ENCODE measurements around the gene TFDP1.

TFDP1 gene

DNA sequence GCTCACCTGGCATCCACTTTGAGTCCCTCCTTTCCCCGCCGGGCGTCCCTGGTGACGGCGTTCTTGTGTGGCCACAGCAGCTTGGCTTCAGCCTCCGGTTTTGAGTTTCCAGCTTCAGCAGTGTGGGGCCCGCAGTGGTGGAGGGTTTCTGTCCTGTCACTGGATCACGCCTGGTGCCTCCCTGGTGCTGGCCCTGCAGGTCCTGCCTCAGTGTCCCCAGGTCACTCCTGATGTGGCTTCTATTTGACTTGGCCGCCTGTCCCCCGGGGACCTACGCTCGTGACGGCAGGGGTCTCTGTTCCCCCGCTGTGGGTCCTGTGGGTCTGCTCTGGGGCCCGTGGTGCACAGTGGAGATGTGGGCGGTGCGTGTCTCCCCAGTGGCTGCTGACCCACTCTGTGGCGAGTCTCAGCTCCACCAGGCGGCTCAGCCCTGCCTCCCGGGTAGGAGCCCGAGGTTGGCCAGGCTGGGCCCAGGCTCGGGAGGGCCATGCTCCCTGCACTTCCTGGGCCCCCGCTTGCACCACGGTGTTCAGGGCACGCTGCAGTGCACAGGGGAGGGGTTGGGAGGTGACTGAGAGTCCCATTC is 71.5 kb downstream of the TFDP1 start:
- H4K8ac ChIP-seq (ENCODE audit: low read depth, low read length): no peak overlapping the region
- H2AFZ ChIP-seq (ENCODE audit: insufficient read depth, low read length, poor library complexity): no peak overlapping the region
- H3K9me3 ChIP-seq (ENCODE audit: insufficient read depth, low read depth, low read length): no peaks in the 10 kb centered on the region
- H2BK5ac ChIP-seq (ENCODE audit: low read depth, low read length, poor library complexity): no peak overlapping the region
- no peak overlapping the region for H2BK120ac ChIP-seq (ENCODE audit: insufficient read depth, low read length, poor library complexity)
- H2AK5ac ChIP-seq (ENCODE audit: low read length): no peak overlapping the region
- H3K27me3 ChIP-seq (ENCODE audit: insufficient read depth, low read length): no peaks in the 10 kb centered on the region
- H3K18ac ChIP-seq (ENCODE audit: low read length): no peak overlapping the region
- no CpG with 5 or more reads among the region's 25 CpGs for WGBS (ENCODE audit: extremely low coverage, insufficient coverage, insufficient read length)
- no peaks in the 10 kb centered on the region for H3K79me2 ChIP-seq (ENCODE audit: control insufficient read depth, insufficient read depth, low read length, poor library complexity)
- no peak overlapping the region for H4K12ac ChIP-seq (ENCODE audit: low read depth, low read length)
- no peaks in the 10 kb centered on the region for H3K79me1 ChIP-seq (ENCODE audit: low read length)
- H3K4ac ChIP-seq (ENCODE audit: low read depth, low read length): no peak overlapping the region
- no peak for DNase-seq
- no peak overlapping the region for H3K14ac ChIP-seq (ENCODE audit: low read length)
- no peaks in the 10 kb centered on the region for H3K36me3 ChIP-seq (ENCODE audit: control insufficient read depth in 1 of 2, insufficient read depth in 2 of 2, low read length in 2 of 2)
- H3K4me2 ChIP-seq (ENCODE audit: low read length): no peak overlapping the region
- H3K27ac ChIP-seq (ENCODE audit: low read depth, low read length): no peak overlapping the region
- no peak overlapping the region for H3K23ac ChIP-seq (ENCODE audit: low read length)
- no peak overlapping the region for H3K4me3 ChIP-seq (ENCODE audit: low read depth, low read length)
- no peak overlapping the region for H3K9ac ChIP-seq (ENCODE audit: low read length)
- no peaks in the 10 kb centered on the region for H3K4me1 ChIP-seq (ENCODE audit: control insufficient read depth in 1 of 2, insufficient read depth in 2 of 2, low read length in 2 of 2)
- no peak overlapping the region for H4K91ac ChIP-seq (ENCODE audit: low read depth, low read length)
- H2BK12ac ChIP-seq (ENCODE audit: low read length): no peak overlapping the region

DNA sequence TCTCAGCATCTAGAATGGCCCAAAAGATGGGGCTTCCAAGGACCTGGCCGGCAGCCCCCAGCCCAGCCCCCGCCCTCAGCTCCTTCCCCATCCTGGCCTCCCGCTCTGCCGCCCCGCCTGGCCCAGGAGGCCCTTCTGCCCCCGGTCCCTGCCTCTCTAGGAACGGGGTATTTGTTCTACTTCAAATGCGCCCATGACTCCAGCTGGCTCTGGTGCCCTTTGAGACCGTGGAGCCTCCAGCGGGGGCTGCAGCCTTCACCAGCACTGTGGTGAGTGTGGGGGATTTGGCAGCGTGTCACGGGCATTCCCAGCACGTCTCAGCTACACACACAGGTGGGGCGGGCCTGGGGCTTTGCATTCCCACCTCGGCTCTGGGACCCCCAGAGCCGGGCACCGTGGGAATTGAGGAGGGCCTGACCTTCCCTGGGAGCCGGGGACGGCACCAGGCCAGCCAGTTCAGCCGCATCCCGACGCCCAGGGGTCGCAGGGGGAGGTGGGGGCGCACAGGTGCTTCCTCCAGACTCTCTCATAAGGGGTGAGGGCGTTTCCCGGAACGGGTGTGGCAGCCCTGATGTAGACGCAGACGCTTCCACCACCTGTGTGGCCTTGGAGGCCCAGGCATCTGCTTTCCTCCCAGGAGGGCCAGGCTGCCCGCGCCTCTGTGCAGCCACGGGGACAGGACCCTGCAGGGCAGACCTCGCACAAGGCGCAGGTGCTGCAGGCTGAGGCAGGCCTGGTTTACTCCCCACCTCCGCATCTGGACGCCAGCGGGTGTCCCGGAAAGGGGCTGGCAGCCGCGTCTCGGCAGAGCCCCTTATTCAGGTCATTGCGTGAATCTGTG is 72.5 kb downstream of the TFDP1 start:
- no peak overlapping the region for H2BK12ac ChIP-seq (ENCODE audit: low read length)
- H3K14ac ChIP-seq (ENCODE audit: low read length): no peak overlapping the region
- no peak overlapping the region for H3K4me2 ChIP-seq (ENCODE audit: low read length)
- no peak overlapping the region for H3K23ac ChIP-seq (ENCODE audit: low read length)
- H4K8ac ChIP-seq (ENCODE audit: low read depth, low read length): no peak overlapping the region
- no CpG with 5 or more reads among the region's 42 CpGs for WGBS (ENCODE audit: extremely low coverage, insufficient coverage, insufficient read length)
- H3K27me3 ChIP-seq (ENCODE audit: insufficient read depth, low read length): no peaks in the 10 kb centered on the region
- no peak overlapping the region for H3K4ac ChIP-seq (ENCODE audit: low read depth, low read length)
- no peaks in the 10 kb centered on the region for H3K79me2 ChIP-seq (ENCODE audit: control insufficient read depth, insufficient read depth, low read length, poor library complexity)
- H3K27ac ChIP-seq (ENCODE audit: low read depth, low read length): no peak overlapping the region
- no peak overlapping the region for H3K4me3 ChIP-seq (ENCODE audit: low read depth, low read length)
- H4K91ac ChIP-seq (ENCODE audit: low read depth, low read length): no peak overlapping the region
- H2BK5ac ChIP-seq (ENCODE audit: low read depth, low read length, poor library complexity): no peak overlapping the region
- H2AK5ac ChIP-seq (ENCODE audit: low read length): no peak overlapping the region
- no peak for DNase-seq
- no peak overlapping the region for H3K18ac ChIP-seq (ENCODE audit: low read length)
- no peak overlapping the region for H2AFZ ChIP-seq (ENCODE audit: insufficient read depth, low read length, poor library complexity)
- H3K36me3 ChIP-seq (ENCODE audit: control insufficient read depth in 1 of 2, insufficient read depth in 2 of 2, low read length in 2 of 2): no peaks in the 10 kb centered on the region
- H3K9me3 ChIP-seq (ENCODE audit: insufficient read depth, low read depth, low read length): no peaks in the 10 kb centered on the region
- no peak overlapping the region for H4K12ac ChIP-seq (ENCODE audit: low read depth, low read length)
- no peaks in the 10 kb centered on the region for H3K4me1 ChIP-seq (ENCODE audit: control insufficient read depth in 1 of 2, insufficient read depth in 2 of 2, low read length in 2 of 2)
- H2BK120ac ChIP-seq (ENCODE audit: insufficient read depth, low read length, poor library complexity): no peak overlapping the region
- H3K9ac ChIP-seq (ENCODE audit: low read length): no peak overlapping the region
- no peaks in the 10 kb centered on the region for H3K79me1 ChIP-seq (ENCODE audit: low read length)

GRCh38 chr13:113657851-113658741 is 73.5 kb downstream of the TFDP1 start, which contains the start of gene ATP4B:
ATP4B (minus strand) TSS chr13:113658198; CDS start chr13:113658144, 54 bp downstream.
- no peak within 1 kb of the TSS for H2BK5ac ChIP-seq (ENCODE audit: low read depth, low read length, poor library complexity)
- no peak for DNase-seq
- no peak within 1 kb of the TSS for H3K4me3 ChIP-seq (ENCODE audit: low read depth, low read length)
- no peak within 1 kb of the TSS for H2BK12ac ChIP-seq (ENCODE audit: low read length)
- no peak within 1 kb of the TSS for H4K91ac ChIP-seq (ENCODE audit: low read depth, low read length)
- H3K4me2 ChIP-seq (ENCODE audit: low read length): no peak within 1 kb of the TSS
- no peaks in the 10 kb centered on the region for H3K9me3 ChIP-seq (ENCODE audit: insufficient read depth, low read depth, low read length)
- no CpG with 5 or more reads among the region's 47 CpGs for WGBS (ENCODE audit: extremely low coverage, insufficient coverage, insufficient read length)
- H2AFZ ChIP-seq (ENCODE audit: insufficient read depth, low read length, poor library complexity): no peak within 1 kb of the TSS
- H2AK5ac ChIP-seq (ENCODE audit: low read length): no peak within 1 kb of the TSS
- H3K9ac ChIP-seq (ENCODE audit: low read length): no peak within 1 kb of the TSS
- no peak within 1 kb of the TSS for H3K23ac ChIP-seq (ENCODE audit: low read length)
- H3K79me1 ChIP-seq (ENCODE audit: low read length): no peaks in the 10 kb centered on the region
- no peaks in the 10 kb centered on the region for H3K27me3 ChIP-seq (ENCODE audit: insufficient read depth, low read length)
- H3K79me2 ChIP-seq (ENCODE audit: control insufficient read depth, insufficient read depth, low read length, poor library complexity): no peaks in the 10 kb centered on the region
- no peak within 1 kb of the TSS for H2BK120ac ChIP-seq (ENCODE audit: insufficient read depth, low read length, poor library complexity)
- no peaks in the 10 kb centered on the region for H3K36me3 ChIP-seq (ENCODE audit: control insufficient read depth in 1 of 2, insufficient read depth in 2 of 2, low read length in 2 of 2)
- no peaks in the 10 kb centered on the region for H3K4me1 ChIP-seq (ENCODE audit: control insufficient read depth in 1 of 2, insufficient read depth in 2 of 2, low read length in 2 of 2)
- no peak within 1 kb of the TSS for H4K8ac ChIP-seq (ENCODE audit: low read depth, low read length)
- no peak within 1 kb of the TSS for H3K14ac ChIP-seq (ENCODE audit: low read length)
- H3K4ac ChIP-seq (ENCODE audit: low read depth, low read length): no peak within 1 kb of the TSS
- H4K12ac ChIP-seq (ENCODE audit: low read depth, low read length): no peak within 1 kb of the TSS
- no peak within 1 kb of the TSS for H3K18ac ChIP-seq (ENCODE audit: low read length)
- H3K27ac ChIP-seq (ENCODE audit: low read depth, low read length): no peak within 1 kb of the TSS

- Histone ChIP-seq H2AK5ac (ENCODE audit: low read length) (no peak overlapping the region), H3K4me2 (ENCODE audit: low read length) (no peak overlapping the region), H3K27ac (ENCODE audit: low read depth, low read length) (no peak overlapping the region), H3K9me3 (ENCODE audit: insufficient read depth, low read depth, low read length) (no peaks in the 10 kb centered on the region), H4K12ac (ENCODE audit: low read depth, low read length) (no peak overlapping the region), H3K79me1 (ENCODE audit: low read length) (no peaks in the 10 kb centered on the region), H2BK12ac (ENCODE audit: low read length) (no peak overlapping the region), H3K14ac (ENCODE audit: low read length) (no peak overlapping the region), H3K4ac (ENCODE audit: low read depth, low read length) (no peak overlapping the region), H3K4me3 (ENCODE audit: low read depth, low read length) (no peak overlapping the region), H2AFZ (ENCODE audit: insufficient read depth, low read length, poor library complexity) (no peak overlapping the region), H4K8ac (ENCODE audit: low read depth, low read length) (no peak overlapping the region), H3K36me3 (ENCODE audit: control insufficient read depth in 1 of 2, insufficient read depth in 2 of 2, low read length in 2 of 2) (no peaks in the 10 kb centered on the region), H3K79me2 (ENCODE audit: control insufficient read depth, insufficient read depth, low read length, poor library complexity) (no peaks in the 10 kb centered on the region), H3K27me3 (ENCODE audit: insufficient read depth, low read length) (no peaks in the 10 kb centered on the region), H3K9ac (ENCODE audit: low read length) (no peak overlapping the region), H2BK5ac (ENCODE audit: low read depth, low read length, poor library complexity) (no peak overlapping the region), H4K91ac (ENCODE audit: low read depth, low read length) (no peak overlapping the region), H3K18ac (ENCODE audit: low read length) (no peak overlapping the region), H2BK120ac (ENCODE audit: insufficient read depth, low read length, poor library complexity) (no peak overlapping the region), H3K4me1 (ENCODE audit: control insufficient read depth in 1 of 2, insufficient read depth in 2 of 2, low read length in 2 of 2) (no peaks in the 10 kb centered on the region), H3K23ac (ENCODE audit: low read length) (no peak overlapping the region)
- no peak for DNase-seq
- no CpG with 5 or more reads among the region's 14 CpGs for WGBS (ENCODE audit: extremely low coverage, insufficient coverage, insufficient read length)
Measured at GRCh38 chr13:113658836-113659235, 74.3 kb downstream of the TFDP1 start.

All from trophoblast cell (in vitro differentiated cells and primary cell).